Tibial nerve (tissue), 4 donors: ENCODE measurements around the gene FCGR3A.
"Not testable (repeated sequence)": the region's sequence is repeated elsewhere in the genome, so short reads cannot be mapped to it uniquely, and the experiment has no call there.

Source experiments
- EP300 ChIP-seq, 2 donors: sonication (generic); formaldehyde crosslinking; IDR thresholded peaks; one replicate each; pipeline ENCODE4 v1.6.1; 2017; ENCODE audit warnings: antibody characterized with exemption in 2 of 2, mild to moderate bottlenecking in 1 of 2
- TF ChIP-seq, protein P1 (sequence below), 5 experiments: fragments of 200-600 bp in 3 of 5; fragments of 450-650 bp in 2 of 5; sonication (generic) in 3 of 5; IDR thresholded peaks; one replicate each; pipeline ENCODE4 v1.5.1; 2016 to 2019; ENCODE audit warnings: antibody characterized with exemption in 5 of 5, mild to moderate bottlenecking in 3 of 5, moderate library complexity in 2 of 5

DNA sequence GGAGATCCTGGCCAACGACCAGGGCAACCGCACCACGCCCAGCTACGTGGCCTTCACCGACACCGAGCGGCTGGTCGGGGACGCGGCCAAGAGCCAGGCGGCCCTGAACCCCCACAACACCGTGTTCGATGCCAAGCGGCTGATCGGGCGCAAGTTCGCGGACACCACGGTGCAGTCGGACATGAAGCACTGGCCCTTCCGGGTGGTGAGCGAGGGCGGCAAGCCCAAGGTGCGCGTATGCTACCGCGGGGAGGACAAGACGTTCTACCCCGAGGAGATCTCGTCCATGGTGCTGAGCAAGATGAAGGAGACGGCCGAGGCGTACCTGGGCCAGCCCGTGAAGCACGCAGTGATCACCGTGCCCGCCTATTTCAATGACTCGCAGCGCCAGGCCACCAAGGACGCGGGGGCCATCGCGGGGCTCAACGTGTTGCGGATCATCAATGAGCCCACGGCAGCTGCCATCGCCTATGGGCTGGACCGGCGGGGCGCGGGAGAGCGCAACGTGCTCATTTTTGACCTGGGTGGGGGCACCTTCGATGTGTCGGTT, 24.8 kb downstream of the FCGR3A start:
- TF ChIP-seq, protein P1, sequence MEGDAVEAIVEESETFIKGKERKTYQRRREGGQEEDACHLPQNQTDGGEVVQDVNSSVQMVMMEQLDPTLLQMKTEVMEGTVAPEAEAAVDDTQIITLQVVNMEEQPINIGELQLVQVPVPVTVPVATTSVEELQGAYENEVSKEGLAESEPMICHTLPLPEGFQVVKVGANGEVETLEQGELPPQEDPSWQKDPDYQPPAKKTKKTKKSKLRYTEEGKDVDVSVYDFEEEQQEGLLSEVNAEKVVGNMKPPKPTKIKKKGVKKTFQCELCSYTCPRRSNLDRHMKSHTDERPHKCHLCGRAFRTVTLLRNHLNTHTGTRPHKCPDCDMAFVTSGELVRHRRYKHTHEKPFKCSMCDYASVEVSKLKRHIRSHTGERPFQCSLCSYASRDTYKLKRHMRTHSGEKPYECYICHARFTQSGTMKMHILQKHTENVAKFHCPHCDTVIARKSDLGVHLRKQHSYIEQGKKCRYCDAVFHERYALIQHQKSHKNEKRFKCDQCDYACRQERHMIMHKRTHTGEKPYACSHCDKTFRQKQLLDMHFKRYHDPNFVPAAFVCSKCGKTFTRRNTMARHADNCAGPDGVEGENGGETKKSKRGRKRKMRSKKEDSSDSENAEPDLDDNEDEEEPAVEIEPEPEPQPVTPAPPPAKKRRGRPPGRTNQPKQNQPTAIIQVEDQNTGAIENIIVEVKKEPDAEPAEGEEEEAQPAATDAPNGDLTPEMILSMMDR (IDR thresholded peaks at IDR 0.05) = not testable (repeated sequence)
- TF ChIP-seq EP300 (IDR thresholded peaks at IDR 0.05) = not testable (repeated sequence)
